Measurements from ENCODE around the gene APBA1.

GRCh38 chr9:69458176-69458575 is 214.0 kb downstream of the APBA1 start:
- TF ChIP-seq CTCF (IDR thresholded peaks at IDR 0.05; ENCODE audit: low read depth, low read length, poor library complexity, severe bottlenecking) (no peak), EZH2phosphoT487 (IDR thresholded peaks at IDR 0.05; ENCODE audit: borderline replicate concordance, low read length) (no peak)
